GM18499 (cell line): ENCODE data around the gene DACH1.

ENCODE experiments used
- ATAC-seq: cut with Tn5 transposase; IDR thresholded peaks from one replicate; pipeline ENCODE4 v1.9.1; 2021; ENCODE audit warnings: moderate number of reproducible peaks; ENCODE audit not compliant: insufficient read depth, unreplicated experiment

Gene DACH1

DNA sequence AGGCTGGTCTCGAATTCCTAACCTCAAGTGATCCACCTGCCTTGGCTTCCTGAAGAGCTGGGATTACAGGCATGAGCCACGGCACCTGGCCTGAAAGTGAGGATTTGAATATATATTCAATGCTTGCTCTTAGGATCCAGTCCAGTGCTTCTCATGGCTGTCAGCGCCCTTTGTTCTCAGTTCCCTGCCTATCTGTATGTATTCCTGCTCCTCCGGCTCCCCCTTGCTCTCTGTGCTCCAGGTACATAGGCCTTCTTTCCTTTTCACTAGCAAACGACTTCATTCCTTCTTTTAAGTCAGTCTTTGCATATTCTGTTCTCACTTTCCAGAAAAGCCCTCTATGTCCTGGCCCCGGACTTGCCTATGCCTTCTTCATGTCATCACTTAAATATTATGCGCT, 232.8 kb downstream of the DACH1 start:
- ATAC-seq = no peak

DNA sequence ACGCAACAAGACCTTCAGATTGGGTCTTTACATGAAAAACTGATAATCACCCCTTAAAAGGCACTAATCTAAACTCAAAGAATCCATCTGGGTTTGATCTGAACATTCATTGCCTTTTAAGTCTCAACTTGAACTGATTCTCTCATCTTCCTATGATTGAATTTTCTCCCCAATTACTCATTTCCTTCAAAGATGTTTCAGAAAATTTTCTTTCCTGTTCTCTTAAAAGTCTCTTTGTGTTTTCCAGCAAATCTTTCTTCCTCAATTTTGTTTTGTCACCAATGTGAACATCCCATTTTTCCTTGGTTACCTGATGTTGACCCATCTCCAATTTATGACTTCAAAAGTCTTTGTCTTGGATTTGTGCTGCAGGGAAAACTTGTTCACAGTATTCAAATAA, 234.3 kb downstream of the DACH1 start:
- no peak for ATAC-seq

DNA sequence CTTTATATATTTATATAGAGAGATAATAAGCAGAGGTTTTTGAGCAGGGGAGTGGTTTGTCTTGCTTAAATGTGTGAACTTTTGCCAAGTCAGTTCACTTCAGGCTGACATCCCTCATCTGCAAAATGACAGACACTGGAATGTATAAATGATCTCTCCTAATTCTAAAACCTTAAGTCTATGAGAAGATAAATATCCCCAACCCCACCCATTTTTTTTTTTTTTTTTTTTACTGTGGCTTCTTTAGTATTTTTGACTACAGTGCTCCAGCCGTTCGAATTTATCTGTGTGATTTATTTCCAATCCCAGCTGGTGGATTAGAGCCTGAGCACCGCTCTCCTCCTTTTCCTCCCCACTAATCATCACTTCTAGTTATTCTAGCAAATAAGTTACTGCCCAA, 234.8 kb downstream of the DACH1 start:
- no peak for ATAC-seq

DNA sequence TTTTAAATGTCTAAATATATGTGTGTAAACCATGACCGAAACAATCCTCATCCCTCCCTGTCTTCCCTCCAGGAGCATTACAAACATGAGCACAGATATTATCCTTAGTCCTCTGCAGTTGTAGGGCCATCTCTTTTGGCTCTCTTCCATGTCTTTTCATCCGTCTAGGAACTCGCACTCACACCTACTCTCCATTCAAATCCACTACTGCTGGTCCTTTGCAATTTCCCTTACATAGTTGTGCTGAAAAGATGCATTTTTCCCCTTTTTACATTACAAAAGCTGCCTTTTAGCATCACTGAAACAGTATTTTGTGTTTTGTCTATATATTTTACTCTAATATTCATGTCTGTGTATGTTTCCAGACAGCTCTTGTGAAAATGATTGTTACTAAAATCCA, 237.8 kb downstream of the DACH1 start:
- no peak for ATAC-seq

DNA sequence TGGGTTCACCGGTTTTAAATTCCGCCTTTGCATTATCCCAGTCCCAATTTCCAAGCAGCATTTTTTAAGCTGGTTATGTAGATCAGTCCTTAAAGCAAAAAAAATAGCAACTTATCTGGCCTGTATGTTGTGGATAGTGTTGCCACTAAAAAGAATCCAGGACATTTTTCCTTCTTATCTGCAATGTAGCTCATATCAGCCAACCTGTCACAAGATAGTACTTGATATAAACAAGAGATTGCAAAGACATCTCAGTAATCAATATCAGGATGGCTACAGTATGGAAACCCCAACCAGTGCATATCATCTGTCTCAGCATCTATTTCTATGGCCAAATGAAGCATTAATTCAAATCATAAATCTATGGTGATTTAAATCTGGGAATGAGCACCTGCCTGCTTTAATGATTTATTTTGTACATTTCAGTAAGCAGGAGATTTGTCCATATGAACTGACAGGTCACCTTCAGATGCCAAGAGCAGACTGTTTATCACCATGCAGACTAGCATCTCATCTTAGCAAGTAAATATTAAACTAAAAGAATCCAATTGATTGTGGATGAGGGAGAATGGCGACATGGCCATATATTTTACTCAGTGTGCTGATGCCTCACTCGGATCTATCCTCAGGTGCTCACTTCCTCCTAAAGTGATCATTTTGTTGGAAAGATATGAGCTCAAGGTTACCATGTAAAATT, 240.4 kb downstream of the DACH1 start:
- ATAC-seq = no peak

DNA sequence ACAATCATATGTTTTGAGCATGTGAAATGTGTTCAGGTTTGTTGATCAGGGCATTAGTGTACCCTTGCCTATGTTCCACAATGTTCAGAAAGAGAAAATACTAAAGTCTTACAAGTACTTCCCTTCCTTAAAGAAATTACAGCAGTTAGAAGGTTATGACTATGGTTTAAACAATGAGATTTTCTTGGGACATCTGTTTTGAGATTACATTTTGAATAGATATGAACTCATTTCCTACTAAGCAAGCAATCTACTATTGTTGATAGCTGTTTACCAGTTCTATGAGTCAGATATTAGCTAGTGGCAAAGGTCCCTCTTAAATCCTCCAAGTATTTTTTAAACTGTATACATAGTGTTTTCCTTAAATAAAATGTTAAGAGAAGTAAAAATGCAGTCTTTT, 241.3 kb downstream of the DACH1 start:
- no peak for ATAC-seq

DNA sequence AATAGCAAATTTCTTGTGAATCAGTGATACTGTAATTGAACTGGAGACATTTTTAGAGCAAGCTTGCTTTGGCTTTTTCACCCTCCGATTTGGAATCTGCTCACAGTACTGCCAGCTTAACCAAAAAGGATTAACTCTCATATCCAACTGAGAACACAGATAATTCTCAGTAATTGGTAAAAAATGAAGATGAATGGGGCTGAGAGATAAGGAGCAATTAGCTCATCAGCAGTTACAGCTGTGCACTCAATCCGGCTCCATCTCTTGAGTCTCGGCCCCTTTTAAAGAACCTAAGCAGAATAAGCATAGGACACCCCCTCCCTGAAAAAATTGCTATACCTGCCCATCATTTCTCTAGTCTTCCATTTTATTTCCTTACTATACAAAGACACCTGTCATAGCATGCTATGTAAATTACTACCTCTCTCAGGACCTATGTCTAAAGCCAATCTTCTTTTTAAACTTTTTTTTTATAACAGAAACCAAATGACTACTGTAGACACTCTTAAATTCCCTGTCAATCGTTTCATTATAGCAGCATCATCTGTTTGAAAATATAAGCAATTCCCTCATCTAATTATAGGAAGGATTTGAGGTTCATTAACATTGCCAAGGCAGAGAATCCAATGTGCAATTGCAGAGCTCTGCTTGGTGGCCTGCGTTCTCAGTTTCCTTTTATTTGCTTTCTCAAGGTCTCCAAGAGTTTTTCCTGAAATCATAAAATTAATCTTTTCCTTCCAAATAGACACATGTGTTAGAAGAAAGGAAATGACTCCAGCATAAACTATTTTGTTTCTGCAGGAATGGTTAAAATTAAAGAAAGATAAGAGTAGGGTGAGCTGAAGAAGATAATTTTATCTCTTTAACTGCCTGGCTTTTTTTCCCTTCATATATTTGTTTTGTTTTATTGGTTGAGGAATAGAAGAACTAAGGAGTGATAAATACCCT, 242.1 kb downstream of the DACH1 start:
- no peak for ATAC-seq

DNA sequence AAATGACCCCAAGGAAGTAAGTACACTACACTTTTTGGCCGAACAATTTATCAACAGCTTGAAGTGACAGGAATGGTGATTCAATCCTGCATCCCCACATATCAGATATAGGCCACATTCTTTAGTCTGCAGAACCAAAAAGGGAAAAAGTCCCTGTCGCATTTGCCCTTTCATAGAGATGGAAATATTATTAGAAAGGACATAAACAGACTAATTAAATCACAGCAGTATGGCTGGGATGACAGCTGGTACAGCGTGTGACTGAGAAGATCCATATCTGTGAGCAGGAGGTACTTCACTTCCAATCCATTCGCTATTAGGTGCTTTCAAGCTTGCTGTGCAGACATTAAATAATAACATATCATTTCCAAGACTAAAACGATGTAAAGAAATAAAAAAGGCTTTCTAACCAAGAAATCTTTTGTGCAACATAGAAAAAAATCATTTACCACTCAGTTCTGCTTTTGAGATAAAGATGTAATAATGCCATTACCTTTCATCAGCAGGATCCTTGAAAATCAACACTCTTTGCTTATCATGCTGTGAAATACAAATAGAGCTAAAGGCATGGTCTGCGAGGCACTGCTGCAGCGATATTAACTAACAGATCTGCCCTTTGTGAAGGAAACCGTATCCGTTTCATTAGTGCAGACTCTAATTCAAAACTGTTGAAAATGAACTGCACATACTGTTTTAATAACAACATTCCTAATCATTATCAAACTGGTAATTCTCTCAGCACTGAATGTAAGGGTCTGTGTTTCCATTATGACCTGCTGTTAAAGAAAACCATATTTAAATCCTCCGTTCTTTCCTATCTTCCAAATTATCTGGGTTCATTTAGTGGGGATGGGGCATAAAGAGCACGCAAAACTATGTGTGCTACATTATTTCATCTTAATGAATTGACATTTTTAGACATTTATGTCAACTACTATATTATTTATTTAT, 245.6 kb downstream of the DACH1 start:
- no peak for ATAC-seq

DNA sequence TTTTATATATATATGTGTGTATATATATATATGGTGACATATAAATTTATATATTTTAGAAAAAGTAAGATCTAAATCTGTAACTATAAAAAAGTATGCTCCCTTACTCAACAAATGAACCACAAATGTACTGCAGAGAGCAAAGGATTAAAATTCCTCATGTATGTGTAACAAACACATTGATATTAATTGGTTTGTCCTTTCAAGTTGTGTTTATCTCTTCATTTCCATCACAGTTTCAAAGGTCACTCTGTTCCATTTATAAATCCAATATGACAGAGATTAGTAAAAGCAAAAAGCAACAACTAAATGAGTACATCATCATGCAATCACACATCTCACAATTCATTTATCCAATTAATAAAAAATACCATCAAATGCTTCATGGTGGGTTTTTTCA, 247.9 kb downstream of the DACH1 start:
- ATAC-seq = no peak

DNA sequence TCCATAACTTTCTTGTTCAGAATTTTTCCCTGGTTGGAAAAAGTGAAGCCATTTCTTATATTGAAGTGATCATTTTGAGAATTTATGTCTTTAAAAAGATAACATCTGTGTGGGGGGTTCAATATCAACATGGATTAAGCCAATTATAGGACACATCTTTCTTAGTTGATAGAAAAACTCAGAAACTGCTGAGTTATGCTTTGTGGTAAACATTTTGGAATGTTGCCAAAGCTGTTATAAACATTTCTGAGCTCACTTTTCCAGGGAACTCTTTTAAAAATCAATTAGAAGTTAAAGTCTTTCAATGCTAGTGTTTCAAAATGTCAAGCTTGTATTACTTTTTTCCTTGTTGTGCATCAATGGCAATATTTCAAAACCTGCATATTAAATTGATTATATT, 248.8 kb downstream of the DACH1 start:
- ATAC-seq = no peak

DNA sequence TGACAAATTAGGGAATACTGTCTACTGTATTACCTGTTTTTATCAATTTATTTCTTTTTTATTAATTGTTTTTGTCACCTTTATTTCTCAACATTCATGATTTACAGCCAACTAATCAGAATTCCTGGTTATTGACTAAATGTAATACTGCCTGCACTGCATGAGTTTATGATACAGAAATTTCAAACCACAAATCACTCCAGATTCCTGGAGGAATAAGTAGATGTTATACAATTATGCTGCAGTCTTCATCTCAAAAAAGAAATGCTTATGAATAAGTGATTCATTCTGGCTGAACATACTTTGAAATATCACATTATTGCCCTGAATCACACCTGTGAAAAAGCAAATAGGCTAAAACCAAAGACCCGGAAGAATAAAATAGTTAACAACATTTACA, 249.7 kb downstream of the DACH1 start:
- no peak for ATAC-seq

DNA sequence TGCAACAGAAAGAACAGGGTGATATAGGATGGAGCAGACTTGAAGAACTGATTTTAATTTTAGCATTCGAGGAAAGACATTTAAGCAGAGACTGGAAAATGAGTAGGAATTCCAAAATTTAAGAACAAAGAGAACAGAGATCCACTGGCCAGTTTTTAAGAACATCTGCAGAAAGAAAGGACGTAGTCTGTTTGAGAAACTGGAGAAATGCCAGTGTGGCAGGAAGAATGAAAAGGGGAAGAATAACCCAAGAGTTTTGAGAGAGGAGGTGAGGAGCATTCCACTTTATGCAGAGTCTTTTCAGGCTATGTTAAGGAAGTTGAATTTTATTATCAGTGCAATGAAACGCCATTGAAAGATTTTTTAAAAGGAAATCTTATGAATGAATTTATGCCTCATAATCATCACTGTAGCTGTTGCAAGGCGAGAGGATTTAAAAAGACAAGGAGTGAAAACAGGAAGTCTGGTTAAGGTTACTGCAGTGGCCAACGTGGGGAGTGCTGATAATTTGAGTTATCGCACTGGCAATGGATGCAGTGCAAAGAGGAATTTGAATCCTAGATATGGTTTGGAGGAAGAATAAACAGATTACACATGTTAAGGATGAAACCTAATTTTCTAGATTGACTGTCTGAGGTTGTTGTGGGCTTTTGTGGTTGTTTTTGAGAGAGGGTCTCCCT, 253.8 kb downstream of the DACH1 start:
- no peak for ATAC-seq

DNA sequence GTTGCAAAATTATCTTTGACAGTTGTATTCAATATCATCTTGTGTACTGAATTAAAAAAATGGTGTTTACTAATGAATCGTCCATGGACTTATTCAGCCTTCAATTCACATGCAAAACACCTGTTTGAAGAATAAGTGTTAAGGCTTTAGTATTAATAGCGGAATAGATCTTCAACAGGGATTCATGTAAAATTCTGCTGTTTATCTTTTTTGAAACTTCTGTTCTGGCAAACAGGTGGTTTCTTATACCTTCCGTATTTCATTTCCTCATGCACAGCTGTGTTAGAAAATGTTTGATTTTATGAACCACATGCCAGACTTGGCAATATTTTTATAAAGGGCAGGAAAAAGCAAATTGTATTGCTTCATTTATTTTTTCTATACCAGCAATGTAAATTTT, 255.7 kb downstream of the DACH1 start:
- ATAC-seq = no peak

DNA sequence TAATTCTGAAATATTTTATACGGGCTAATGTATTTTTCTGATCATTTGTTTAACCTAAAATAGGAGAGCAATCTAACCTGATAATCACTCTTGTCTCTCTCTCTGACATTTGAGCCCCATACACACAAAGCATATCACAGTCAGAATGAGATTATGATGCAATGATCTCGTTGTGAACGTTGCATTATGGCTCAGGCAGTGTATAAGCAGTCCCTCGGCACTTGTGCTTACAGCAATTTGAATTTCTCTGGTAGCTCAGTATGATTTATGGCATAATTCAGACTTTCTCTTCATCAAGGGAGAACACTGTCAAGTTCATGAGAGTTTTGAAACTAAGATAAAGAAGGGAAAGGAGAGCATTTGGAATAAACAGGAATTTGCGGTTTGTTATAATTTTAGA, 256.1 kb downstream of the DACH1 start:
- ATAC-seq = no peak

DNA sequence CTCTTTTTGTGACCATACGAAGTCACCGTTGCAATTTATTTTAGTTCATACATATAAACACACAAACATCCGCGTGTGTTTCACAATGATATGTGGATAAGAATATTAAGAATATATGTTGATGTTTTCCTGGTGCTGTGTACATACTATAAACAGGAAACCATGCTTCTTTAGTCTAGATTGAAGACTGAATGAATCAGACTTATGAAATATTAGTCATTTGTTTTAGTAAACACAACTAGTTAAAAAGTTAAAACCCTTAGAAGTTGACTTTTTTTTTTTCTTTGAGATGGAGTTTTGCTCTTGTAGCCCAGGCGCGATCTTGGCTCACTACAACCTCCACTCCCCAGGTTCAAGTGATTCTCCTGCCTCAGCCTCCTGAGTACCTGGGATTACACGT, 257.7 kb downstream of the DACH1 start:
- no peak for ATAC-seq

DNA sequence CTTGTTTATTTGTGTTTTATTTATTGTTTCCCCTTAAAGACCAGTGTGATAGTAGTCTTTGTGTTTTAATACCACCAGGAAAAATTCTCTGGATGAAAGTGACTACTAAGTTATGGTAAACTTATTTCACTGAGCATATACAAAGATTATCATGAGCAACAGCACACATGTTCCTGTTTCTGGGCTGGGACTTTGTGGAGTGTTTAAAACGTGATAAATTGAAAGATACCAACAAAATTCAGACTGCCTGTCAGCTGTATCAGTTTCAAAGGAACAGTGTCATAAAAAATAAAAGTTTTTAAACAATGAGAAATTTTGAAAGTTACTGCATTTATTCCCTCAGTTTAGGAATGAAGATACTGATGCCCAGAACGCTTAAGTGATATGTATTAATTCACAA, 259.4 kb downstream of the DACH1 start:
- no peak for ATAC-seq

DNA sequence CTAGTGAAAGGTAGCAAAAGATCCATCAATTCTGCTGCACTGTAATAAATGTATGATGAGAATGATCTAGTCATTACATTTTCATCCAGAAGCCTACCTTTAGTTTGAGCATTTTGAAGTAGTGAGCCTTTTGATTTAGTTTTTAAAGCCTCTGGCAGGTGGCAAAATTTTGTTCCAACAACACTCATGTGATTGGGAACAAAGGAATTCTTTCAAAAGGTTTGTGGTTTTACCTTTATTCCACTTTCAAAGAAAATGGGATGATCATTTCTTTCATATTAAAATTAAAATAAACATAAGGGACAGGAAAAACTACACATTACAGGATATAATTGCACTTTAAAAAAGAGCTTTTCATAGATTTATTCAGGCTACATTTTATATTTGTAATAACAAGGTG, 260.2 kb downstream of the DACH1 start:
- no peak for ATAC-seq

DNA sequence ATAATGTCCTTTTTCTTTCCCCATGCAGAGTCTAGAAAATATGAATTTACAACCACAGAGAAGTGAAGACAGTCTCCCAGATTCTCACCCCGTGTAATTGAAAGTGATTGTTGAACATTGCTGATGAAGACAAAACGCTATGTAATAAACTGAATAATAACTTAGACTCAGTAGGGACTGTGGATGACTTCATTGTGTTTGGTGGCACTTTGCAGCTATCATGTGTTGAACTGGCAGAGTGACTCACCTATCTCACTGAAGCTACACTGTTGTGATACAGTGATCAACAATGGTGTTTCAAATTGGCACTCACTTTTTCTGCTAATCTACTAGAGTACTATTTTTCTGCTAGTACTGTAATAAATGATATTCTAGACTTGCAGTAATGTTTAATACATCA, 261.3 kb downstream of the DACH1 start:
- ATAC-seq = no peak

DNA sequence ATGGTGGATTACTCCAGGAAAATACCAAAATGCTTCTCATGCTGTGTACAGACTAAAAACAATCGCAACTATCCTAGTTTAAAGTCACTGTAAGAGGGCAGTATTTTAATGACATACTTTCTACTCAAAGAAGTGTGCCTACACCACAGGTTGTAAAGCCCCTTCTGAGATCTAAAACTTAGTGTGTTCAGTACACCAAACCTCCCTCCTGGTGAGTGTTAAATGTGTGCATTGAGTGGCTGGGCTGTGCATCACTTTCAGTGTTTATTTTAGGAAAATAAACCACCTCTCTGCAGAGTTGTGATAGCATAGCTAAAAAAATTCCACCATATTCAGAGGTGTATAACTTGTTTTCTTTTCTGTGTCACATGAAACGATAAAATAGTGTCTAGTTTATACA, 263.7 kb downstream of the DACH1 start:
- no peak for ATAC-seq

DNA sequence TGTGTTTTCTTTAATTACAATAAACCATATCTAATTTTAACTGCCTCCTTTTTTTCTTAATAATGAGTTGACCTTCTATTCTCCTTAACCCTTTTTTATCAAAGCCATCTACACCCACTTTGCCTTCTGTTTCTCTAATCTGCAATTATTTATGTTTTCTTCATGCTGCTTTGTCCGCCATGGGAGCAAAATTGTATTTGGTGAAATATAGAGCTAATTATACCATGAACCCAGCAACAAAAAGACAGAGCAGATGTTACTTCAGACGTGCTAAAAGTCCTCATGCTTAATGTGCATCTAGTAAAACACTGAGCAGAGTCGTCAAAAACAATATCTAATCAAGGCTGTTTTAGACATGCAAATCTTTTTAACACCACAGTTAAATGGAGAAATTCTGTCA, 264.7 kb downstream of the DACH1 start:
- no peak for ATAC-seq
